GM12878 (cell line): ENCODE measurements around the gene ERVMER34-1. TPM values are rescaled to one million over a fixed set of nuclear protein-coding genes. Genes with fewer than 3 reads are reported as not detected.

Experiments used
- ATAC-seq: fragments of 200-7000 bp; cut with Tn5 transposase; 3 replicates; pipeline ENCODE4 v1.9.1; 2020; ENCODE audit warnings: mild to moderate bottlenecking, moderate library complexity
- Bru-seq: library from RNA; stranded (reverse); fragments of 400-500 nt; gene quantifications from one replicate; lab custom pipeline; 2021; lab: Mats Ljungman, UMichigan
- BruChase-seq, 2 experiments: library from RNA; stranded (reverse); fragments of 400-500 nt; gene quantifications; one replicate each; lab custom pipeline; 2021; lab: Mats Ljungman, UMichigan
- BruUV-seq: library from RNA; stranded (reverse); fragments of 400-500 nt; replicated peaks from 2 replicates; lab custom pipeline; 2021; lab: Mats Ljungman, UMichigan
- CTCF ChIA-PET: fragments of 300-600 bp; sonication (Branson Sonifier 250); formaldehyde crosslinking; extraction: SDS; loops from one replicate; lab custom pipeline; 2021; ENCODE audit warnings: inconsistent platforms; lab: Yijun Ruan, JAX
- POLR2A ChIA-PET: fragments of 350-600 bp; formaldehyde crosslinking; extraction: SDS; loops from one replicate; lab custom pipeline; 2021; ENCODE audit warnings: inconsistent platforms; lab: Charles Lee
- RAD21 ChIA-PET: fragments of 300-600 bp; sonication (Branson Sonifier 250); formaldehyde crosslinking; loops from one replicate; lab custom pipeline; 2023; ENCODE audit warnings: antibody characterized with exemption; ENCODE audit not compliant: unreplicated experiment; lab: Charles Lee
- SMC1A ChIA-PET: fragments of 300-600 bp; sonication (Branson Sonifier 250); formaldehyde crosslinking; loops from one replicate; lab custom pipeline; 2023; ENCODE audit not compliant: unreplicated experiment, uncharacterized antibody; lab: Charles Lee
- DNase-seq: peaks from one replicate; pipeline ENCODE4 v3.0.0-alpha.2; 2011; ENCODE audit warnings: low read depth, low spot score
- FAIRE-seq: peaks from 3 replicates; lab custom pipeline; 2011; peaks lifted over from hg19 to GRCh38; lab: Jason Lieb, UNC
- H2AFZ ChIP-seq: 2 replicates; pipeline ENCODE4 v1.6.0; 2011; ENCODE audit warnings: low read depth, low read length, control low read depth; ENCODE audit not compliant: control insufficient read depth
- H3K27ac ChIP-seq: 2 replicates; pipeline ENCODE4 v1.5.1; 2011; ENCODE audit warnings: control low read depth; ENCODE audit not compliant: control insufficient read depth, insufficient read depth
- H3K27me3 ChIP-seq, 2 experiments: replicated peaks in 1 of 2; 2 replicates each; pipeline versions ENCODE4 v1.6.0 to v1.6.1; 2011; ENCODE audit warnings: low read length in 1 of 2; ENCODE audit not compliant: control insufficient read depth in 2 of 2, insufficient read depth in 2 of 2
- H3K36me3 ChIP-seq, 2 experiments: 2 replicates each; pipeline ENCODE4 v1.5.1; 2011; ENCODE audit warnings: low read length in 1 of 2; ENCODE audit not compliant: control insufficient read depth in 2 of 2, insufficient read depth in 2 of 2
- H3K4me1 ChIP-seq: 2 replicates; pipeline ENCODE4 v1.6.1; 2011; ENCODE audit warnings: mild to moderate bottlenecking, low read length, moderate library complexity, mixed read lengths; ENCODE audit not compliant: control insufficient read depth, insufficient read depth
- H3K4me2 ChIP-seq: 2 replicates; pipeline ENCODE4 v1.6.0; 2011; ENCODE audit warnings: control low read depth; ENCODE audit not compliant: control insufficient read depth, insufficient read depth
- H3K4me3 ChIP-seq: fragments of 200-600 bp; sonication (generic); 2 replicates; pipeline ENCODE4 v1.5.1; 2016
- H3K79me2 ChIP-seq: 2 replicates; pipeline ENCODE4 v1.6.0; 2011; ENCODE audit warnings: low read length; ENCODE audit not compliant: control insufficient read depth, insufficient read depth
- H3K9ac ChIP-seq: 2 replicates; pipeline ENCODE4 v1.8.0; 2011; ENCODE audit warnings: low read length, control low read depth, mixed read lengths; ENCODE audit not compliant: control insufficient read depth, insufficient read depth
- H3K9me3 ChIP-seq: replicated peaks from 3 replicates; pipeline ENCODE4 v1.5.1; 2011; ENCODE audit warnings: mild to moderate bottlenecking, low read length; ENCODE audit not compliant: control insufficient read depth, insufficient read depth
- H4K20me1 ChIP-seq: 2 replicates; pipeline ENCODE4 v1.6.0; 2011; ENCODE audit not compliant: control insufficient read depth, insufficient read depth
- HDAC2 ChIP-seq: fragments of 200-600 bp; sonication (generic); IDR thresholded peaks from 2 replicates; pipeline ENCODE4 v1.6.1; 2017
- PBX3 ChIP-seq: IDR thresholded peaks from 2 replicates; pipeline ENCODE4 v1.6.1; 2011; ENCODE audit warnings: mild to moderate bottlenecking, low read depth, low read length, moderate library complexity; ENCODE audit not compliant: insufficient replicate concordance
- SUZ12 ChIP-seq: fragments of 200-600 bp; sonication (generic); IDR thresholded peaks from one replicate; pipeline ENCODE4 v1.6.1; 2018; ENCODE audit warnings: antibody characterized with exemption, mild to moderate bottlenecking; ENCODE audit not compliant: unreplicated experiment
- whole genome bisulfite sequencing: methylation state at CpG from one replicate; pipeline ENCODE4 v1.1.6; 2016; ENCODE audit warnings: low lambda C conversion rate; ENCODE audit not compliant: insufficient replicate concordance, insufficient coverage; ENCODE audit errors: missing lambda C conversion rate; 5-methylcytosine and 5-hydroxymethylcytosine counted together
- in situ Hi-C: fragments of 300-500 bp; cut with MboI; formaldehyde crosslinking; loops from 9 replicates; pipeline ENCODE4 v1.14.3; 2018; ENCODE audit warnings: mixed read lengths
- intact Hi-C: fragments of 100-400 bp; cut with micrococcal nuclease; formaldehyde crosslinking; loops from one replicate; pipeline ENCODE4 v1.14.2; 2022; ENCODE audit not compliant: unreplicated experiment
- long read RNA-seq, 2 experiments: library from polyadenylated mRNA; unstranded; transcript quantifications; one replicate each; pipeline ENCODE4 v2.0.0, GENCODE V29; 2019 to 2020
- polyA minus RNA-seq, 3 experiments: library from RNA; depleted of rRNA, polyadenylated mRNA; stranded (reverse); fragments of >200 nt; gene quantifications; 2 replicates each; pipeline ENCODE4 v1.2.3, GENCODE V29; 2011
- polyA plus RNA-seq, 11 experiments: library from polyadenylated mRNA; depleted of rRNA in 4 of 11; unstranded in 6 of 11; stranded (reverse) in 5 of 11; fragments of >200 nt; fragmentation: Nextera tagmentation in 4 of 11; fragmentation: Illumina TruSeq in 1 of 11; extraction: Ambion mirVana in 4 of 11; extraction: Trizol in 1 of 11; gene quantifications; 1 replicate in 1 of 11; 2 replicates in 10 of 11; pipeline versions ENCODE4 v1.2.1 to v1.2.3, GENCODE V29; 2011 to 2016; ENCODE audit warnings: inconsistent platforms in 2 of 11, missing spikeins in 2 of 11, low read depth in 1 of 11
- total RNA-seq, 4 experiments: library from RNA; depleted of rRNA in 3 of 4; stranded (reverse); fragments of >200 nt in 3 of 4; fragmentation: Illumina TruSeq in 1 of 4; extraction: Trizol in 1 of 4; gene quantifications; 2 replicates each; pipeline versions ENCODE4 v1.2.1 to v1.2.3, GENCODE V29; 2013 to 2021
- TF ChIP-seq, protein P1 (sequence below): IDR thresholded peaks from 2 replicates; pipeline ENCODE4 v1.6.1; 2012; ENCODE audit warnings: mild to moderate bottlenecking, low read depth, low read length

The ERVMER34-1 gene, protein sequence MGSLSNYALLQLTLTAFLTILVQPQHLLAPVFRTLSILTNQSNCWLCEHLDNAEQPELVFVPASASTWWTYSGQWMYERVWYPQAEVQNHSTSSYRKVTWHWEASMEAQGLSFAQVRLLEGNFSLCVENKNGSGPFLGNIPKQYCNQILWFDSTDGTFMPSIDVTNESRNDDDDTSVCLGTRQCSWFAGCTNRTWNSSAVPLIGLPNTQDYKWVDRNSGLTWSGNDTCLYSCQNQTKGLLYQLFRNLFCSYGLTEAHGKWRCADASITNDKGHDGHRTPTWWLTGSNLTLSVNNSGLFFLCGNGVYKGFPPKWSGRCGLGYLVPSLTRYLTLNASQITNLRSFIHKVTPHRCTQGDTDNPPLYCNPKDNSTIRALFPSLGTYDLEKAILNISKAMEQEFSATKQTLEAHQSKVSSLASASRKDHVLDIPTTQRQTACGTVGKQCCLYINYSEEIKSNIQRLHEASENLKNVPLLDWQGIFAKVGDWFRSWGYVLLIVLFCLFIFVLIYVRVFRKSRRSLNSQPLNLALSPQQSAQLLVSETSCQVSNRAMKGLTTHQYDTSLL
- total RNA-seq (2013; cell fraction: nucleolus; rRNA removed): not detected in 2 replicates
- total RNA-seq (2014; rRNA removed) (not detected in 2 replicates), total RNA-seq (2014; rRNA removed; fragmentation: Illumina TruSeq; extraction: Trizol) (not detected in 2 replicates), total RNA-seq (2021) (not detected in 2 replicates), polyA plus RNA-seq (2011; rRNA removed) (not detected in 2 replicates), polyA plus RNA-seq (2014; fragmentation: Illumina TruSeq; extraction: Trizol) (not detected in 2 replicates), polyA plus RNA-seq (2014; fragmentation: Nextera tagmentation; extraction: Ambion mirVana) (not detected), polyA plus RNA-seq (2014; rRNA removed) (not detected in 2 replicates), polyA plus RNA-seq (2016; fragmentation: Nextera tagmentation; extraction: Ambion mirVana) (not detected), polyA minus RNA-seq (2011; rRNA and poly(A)+ RNA removed) (not detected in 2 replicates), Bru-seq, nascent RNA (not detected), BruChase-seq, experiment 1, labeled RNA remaining after a 6-hour chase (percentile 19 among the genes with signal in this experiment), BruChase-seq, experiment 2, labeled RNA remaining after a 2-hour chase (percentile 13 among the genes with signal in this experiment)
- polyA plus RNA-seq (2011; ENCODE audit: low read depth): not detected
- polyA plus RNA-seq (2011; cell fraction: cytosol; rRNA removed): not detected in 2 replicates
- 0.04 TPM in 1 of 2 replicates, not detected in the other for polyA plus RNA-seq (2011; cell fraction: nucleus; rRNA removed)
- polyA plus RNA-seq (2012): not detected in 2 replicates
- polyA minus RNA-seq (2011; cell fraction: cytosol; rRNA and poly(A)+ RNA removed): not detected in 2 replicates
- polyA minus RNA-seq (2011; cell fraction: nucleus; rRNA and poly(A)+ RNA removed): not detected in 2 replicates
- long read RNA-seq, experiment 1: 0 reads
- long read RNA-seq, experiment 2, partial matches to known transcripts: 0 of 1 reads
- long read RNA-seq, experiment 2, other reads (novel, unspliced or antisense): 1 of 1 reads

DNA sequence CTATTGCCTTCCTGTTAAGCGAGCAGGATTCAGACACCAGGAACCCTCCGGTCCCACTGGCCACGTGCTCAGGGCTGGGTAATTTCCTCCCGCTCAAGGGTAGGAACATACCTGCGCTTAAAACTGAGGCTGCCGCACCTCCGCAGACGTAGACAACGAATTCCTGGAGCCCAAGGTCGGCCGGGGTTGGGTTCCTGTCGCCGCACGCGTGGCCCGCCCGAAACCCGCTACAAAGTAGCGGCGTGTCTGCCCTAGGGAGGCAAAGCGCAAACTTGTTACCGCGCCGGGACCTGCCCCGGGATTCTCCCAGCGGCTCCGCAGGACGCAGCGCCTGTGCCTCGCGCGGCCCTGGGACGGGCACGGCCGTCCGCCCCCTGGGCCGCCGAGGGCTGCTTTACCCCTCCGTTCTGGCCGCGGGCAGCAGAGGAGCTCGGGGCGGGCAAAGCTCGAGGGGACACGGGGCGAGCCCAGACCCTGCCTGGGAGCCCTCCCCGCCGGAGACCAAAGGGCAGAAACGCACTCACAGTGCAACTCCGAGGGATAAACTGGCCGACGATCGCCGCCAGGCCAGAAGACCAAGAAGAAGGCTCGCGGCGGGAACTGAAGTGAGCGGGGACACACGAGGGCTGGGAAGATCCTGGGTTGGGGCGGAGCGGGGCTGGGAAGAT lies at the start of gene ERVMER34-1:
Gene ERVMER34-1, minus strand, starts transcription at position 607 of the 668 bp plus-strand sequence. CDS start 5,905 bp downstream, outside the sequence.
- Histone ChIP-seq H3K4me2 (peak within 1 kb of the TSS; percentile 86), H3K27ac (no peak within 1 kb of the TSS), H3K9me3 (no peaks in the 10 kb centered on the region; the same call in 2 of the 3 replicates), H3K4me3 (peak within 1 kb of the TSS; percentile 32; the same call in 1 of the 2 replicates), H3K27me3 (peaks cover 7 to 16% of the 10 kb centered on the region in 2 experiments), H2AFZ (peak within 1 kb of the TSS; percentile 51), H3K4me1 (peaks cover 17% of the 10 kb centered on the region), H4K20me1 (no peaks in the 10 kb centered on the region), H3K36me3 (no peaks in the 10 kb centered on the region), H3K9ac (no peak within 1 kb of the TSS), H3K79me2 (no peaks in the 10 kb centered on the region)
- ChIA-PET RAD21 (no interaction called here), CTCF (no interaction called here), SMC1A (no interaction called here), POLR2A (no interaction called here)
- DNase-seq: no peak
- peak; percentile 33 for ATAC-seq
- whole genome bisulfite sequencing: 39% methylated on average over 39 of the region's 61 CpGs
- TF ChIP-seq, protein P1, sequence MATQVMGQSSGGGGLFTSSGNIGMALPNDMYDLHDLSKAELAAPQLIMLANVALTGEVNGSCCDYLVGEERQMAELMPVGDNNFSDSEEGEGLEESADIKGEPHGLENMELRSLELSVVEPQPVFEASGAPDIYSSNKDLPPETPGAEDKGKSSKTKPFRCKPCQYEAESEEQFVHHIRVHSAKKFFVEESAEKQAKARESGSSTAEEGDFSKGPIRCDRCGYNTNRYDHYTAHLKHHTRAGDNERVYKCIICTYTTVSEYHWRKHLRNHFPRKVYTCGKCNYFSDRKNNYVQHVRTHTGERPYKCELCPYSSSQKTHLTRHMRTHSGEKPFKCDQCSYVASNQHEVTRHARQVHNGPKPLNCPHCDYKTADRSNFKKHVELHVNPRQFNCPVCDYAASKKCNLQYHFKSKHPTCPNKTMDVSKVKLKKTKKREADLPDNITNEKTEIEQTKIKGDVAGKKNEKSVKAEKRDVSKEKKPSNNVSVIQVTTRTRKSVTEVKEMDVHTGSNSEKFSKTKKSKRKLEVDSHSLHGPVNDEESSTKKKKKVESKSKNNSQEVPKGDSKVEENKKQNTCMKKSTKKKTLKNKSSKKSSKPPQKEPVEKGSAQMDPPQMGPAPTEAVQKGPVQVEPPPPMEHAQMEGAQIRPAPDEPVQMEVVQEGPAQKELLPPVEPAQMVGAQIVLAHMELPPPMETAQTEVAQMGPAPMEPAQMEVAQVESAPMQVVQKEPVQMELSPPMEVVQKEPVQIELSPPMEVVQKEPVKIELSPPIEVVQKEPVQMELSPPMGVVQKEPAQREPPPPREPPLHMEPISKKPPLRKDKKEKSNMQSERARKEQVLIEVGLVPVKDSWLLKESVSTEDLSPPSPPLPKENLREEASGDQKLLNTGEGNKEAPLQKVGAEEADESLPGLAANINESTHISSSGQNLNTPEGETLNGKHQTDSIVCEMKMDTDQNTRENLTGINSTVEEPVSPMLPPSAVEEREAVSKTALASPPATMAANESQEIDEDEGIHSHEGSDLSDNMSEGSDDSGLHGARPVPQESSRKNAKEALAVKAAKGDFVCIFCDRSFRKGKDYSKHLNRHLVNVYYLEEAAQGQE: no peak
- peak; percentile 89 for TF ChIP-seq SUZ12
- TF ChIP-seq PBX3: no peak
- TF ChIP-seq HDAC2: no peak
- intact Hi-C loops: no loop called here
- no peak for FAIRE-seq
- no TSS peak for BruUV-seq
- in situ Hi-C loops: no loop called here
